ENCODE data around the gene SYK.

SYK gene

DNA sequence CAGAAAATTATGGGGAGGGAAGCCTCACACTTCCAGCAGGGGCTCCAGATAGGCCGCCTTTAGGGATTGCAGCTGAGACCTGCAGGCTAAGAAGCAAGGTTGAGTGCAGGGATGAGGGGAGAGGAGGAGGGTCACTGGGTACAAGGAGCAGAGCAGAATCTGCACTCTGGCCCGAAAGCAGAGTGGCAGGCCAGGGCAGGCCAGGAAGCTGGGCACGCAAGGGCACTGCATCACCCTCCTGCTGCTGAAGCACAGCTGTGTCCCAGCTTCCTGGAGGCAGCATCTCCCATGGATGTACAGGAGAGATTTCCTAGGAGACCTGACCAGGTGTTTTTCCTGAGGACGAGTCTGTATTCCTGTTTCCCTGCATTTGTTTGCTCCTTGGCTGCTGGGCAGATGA lies 92.1 kb downstream of the SYK start:
- no peak for TF ChIP-seq ZFX (IDR thresholded peaks at IDR 0.05; ENCODE audit: borderline replicate concordance)
- TF ChIP-seq, protein P1, sequence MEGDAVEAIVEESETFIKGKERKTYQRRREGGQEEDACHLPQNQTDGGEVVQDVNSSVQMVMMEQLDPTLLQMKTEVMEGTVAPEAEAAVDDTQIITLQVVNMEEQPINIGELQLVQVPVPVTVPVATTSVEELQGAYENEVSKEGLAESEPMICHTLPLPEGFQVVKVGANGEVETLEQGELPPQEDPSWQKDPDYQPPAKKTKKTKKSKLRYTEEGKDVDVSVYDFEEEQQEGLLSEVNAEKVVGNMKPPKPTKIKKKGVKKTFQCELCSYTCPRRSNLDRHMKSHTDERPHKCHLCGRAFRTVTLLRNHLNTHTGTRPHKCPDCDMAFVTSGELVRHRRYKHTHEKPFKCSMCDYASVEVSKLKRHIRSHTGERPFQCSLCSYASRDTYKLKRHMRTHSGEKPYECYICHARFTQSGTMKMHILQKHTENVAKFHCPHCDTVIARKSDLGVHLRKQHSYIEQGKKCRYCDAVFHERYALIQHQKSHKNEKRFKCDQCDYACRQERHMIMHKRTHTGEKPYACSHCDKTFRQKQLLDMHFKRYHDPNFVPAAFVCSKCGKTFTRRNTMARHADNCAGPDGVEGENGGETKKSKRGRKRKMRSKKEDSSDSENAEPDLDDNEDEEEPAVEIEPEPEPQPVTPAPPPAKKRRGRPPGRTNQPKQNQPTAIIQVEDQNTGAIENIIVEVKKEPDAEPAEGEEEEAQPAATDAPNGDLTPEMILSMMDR (IDR thresholded peaks at IDR 0.05): no peak
- H3K27ac ChIP-seq: no peak overlapping the region

DNA sequence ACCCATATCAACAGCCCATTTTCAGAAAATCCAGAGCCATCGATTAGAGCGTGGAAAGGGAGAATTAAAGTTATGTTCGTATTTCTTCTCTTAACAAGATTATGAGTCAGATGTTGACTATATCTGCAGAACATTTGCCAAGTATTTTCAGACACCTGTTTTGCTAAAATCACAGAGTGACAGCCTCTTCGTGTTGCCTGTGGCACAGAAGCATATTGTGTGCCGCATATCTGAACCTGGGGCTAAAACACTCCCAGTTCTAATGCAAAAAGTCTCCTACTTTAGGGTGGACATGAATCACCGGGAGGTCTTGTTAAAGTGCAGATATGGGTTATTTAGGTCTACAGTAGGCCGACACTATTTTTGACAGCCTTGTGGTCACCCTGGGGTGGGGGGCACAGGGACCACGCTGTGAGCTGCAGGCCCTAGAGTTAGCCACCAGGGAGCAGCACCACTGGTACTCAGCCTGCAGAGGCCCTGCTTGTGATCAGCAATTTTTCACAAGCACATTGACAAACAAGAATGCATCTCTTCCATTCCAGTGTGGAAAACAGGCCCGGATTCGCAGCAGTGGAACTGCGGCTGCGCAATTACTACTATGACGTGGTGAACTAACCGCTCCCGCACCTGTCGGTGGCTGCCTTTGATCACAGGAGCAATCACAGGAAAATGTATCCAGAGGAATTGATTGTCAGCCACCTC lies 93.5 kb downstream of the SYK start:
- no peak overlapping the region for H3K27ac ChIP-seq
- TF ChIP-seq, protein P1 (IDR thresholded peaks at IDR 0.05): peak; percentile 72
- no peak for TF ChIP-seq ZFX (IDR thresholded peaks at IDR 0.05; ENCODE audit: borderline replicate concordance)

DNA sequence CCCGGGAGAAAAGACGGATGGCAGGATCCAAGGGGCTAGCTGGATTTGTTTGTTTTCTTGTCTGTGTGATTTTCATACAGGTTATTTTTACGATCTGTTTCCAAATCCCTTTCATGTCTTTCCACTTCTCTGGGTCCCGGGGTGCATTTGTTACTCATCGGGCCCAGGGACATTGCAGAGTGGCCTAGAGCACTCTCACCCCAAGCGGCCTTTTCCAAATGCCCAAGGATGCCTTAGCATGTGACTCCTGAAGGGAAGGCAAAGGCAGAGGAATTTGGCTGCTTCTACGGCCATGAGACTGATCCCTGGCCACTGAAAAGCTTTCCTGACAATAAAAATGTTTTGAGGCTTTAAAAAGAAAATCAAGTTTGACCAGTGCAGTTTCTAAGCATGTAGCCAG lies 94.2 kb downstream of the SYK start:
- TF ChIP-seq, protein P1 (IDR thresholded peaks at IDR 0.05): no peak
- no peak for TF ChIP-seq ZFX (IDR thresholded peaks at IDR 0.05; ENCODE audit: borderline replicate concordance)
- no peak overlapping the region for H3K27ac ChIP-seq

DNA sequence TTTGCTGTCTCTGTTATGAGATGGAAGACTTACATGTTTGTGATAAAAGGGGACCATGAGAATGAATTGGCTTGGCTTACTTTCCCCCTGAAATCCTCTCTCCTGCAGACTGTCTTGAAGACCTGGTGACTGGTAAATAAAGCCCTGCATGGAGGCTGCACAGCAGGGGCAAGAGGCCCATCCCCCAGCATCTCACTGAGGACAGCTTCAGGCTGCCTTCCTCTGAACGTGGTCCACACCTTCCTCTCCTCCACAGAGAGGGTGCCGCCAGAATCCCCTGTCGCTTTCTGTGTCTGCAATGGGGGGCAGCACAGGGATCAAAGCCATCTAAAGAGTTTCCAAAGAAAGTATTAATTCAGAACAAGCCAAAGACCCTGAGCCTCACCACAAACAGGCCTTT lies 94.6 kb downstream of the SYK start:
- no peak for TF ChIP-seq ZFX (IDR thresholded peaks at IDR 0.05; ENCODE audit: borderline replicate concordance)
- TF ChIP-seq, protein P1 (IDR thresholded peaks at IDR 0.05): no peak
- H3K27ac ChIP-seq: no peak overlapping the region

DNA sequence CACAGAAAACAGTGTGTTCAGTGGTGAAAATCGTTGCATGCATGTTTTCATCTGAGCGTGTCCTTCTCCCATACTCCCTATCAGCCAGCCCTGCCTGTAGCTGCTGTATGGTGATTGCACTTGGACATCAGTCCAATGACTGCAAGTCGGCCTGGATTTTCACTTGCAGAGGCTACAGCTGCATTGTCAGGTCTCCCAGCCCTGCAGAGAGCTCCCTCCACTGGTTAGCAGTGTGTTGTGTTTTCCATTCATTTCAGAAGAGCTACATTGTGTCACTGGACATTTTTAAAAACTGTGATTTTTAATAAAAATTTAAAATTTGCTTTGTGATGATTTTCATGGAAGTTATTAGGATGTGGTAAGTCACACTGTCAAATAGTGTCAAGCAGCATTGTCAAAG lies 96.6 kb downstream of the SYK start:
- no peak overlapping the region for H3K27ac ChIP-seq
- TF ChIP-seq ZFX (IDR thresholded peaks at IDR 0.05; ENCODE audit: borderline replicate concordance): no peak
- TF ChIP-seq, protein P1 (IDR thresholded peaks at IDR 0.05): peak; percentile 14; the same call in 1 of the 2 replicates

DNA sequence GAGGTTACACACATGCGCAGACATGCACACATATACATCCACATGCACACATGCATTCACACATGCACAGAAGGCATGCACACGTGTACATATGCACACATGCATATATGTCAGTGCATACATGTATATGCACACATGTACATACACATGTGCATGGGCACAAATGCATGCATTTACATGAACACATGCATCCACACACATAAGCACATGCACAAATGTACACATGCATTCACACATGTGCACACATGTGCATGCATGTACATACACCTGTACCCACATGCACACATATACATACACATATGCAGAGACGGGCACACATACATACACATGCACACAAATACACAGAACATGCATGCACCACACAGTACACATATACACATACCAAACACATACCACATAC lies 97.7 kb downstream of the SYK start:
- H3K27ac ChIP-seq: no peak overlapping the region
- no peak for TF ChIP-seq ZFX (IDR thresholded peaks at IDR 0.05; ENCODE audit: borderline replicate concordance)
- TF ChIP-seq, protein P1 (IDR thresholded peaks at IDR 0.05): no peak

DNA sequence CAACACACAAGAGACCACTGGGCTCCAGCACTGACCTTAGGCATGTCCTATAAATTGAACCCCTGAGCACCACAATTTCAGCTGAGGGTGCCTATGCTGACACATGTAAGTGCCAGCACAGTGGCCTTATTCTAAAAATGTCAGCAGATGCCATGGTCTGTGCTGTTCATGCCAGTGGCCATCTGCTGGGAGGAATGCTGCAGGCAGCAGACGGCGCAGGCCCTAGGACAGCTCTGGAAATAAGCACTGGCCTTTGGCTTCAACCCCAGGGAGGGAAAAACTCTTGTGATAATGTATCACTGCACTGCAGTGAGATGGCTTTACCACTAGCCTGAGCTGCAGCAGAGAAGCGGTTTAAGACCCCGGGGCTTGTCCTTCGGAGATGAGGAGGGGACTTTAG lies 98.5 kb downstream of the SYK start:
- no peak overlapping the region for H3K27ac ChIP-seq
- no peak for TF ChIP-seq ZFX (IDR thresholded peaks at IDR 0.05; ENCODE audit: borderline replicate concordance)
- TF ChIP-seq, protein P1 (IDR thresholded peaks at IDR 0.05): no peak
